Bronchial epithelial cell (primary cell): ENCODE results near the gene NTRK2. TPM values are rescaled to one million over a fixed set of nuclear protein-coding genes. Genes with fewer than 3 reads are reported as not detected.
A peak's percentile ranks its signal among the peaks of the same experiment; 100 is the strongest.

Experiments
- DNase-seq: peaks from one replicate; pipeline ENCODE4 v3.0.0-alpha.2; 2010; ENCODE audit warnings: low read depth
- FAIRE-seq: peaks from 2 replicates; lab custom pipeline; 2011; peaks lifted over from hg19 to GRCh38; lab: Jason Lieb, UNC
- H3K27me3 ChIP-seq: 2 replicates; pipeline ENCODE4 v1.5.1; 2011; ENCODE audit warnings: low read length; ENCODE audit not compliant: control insufficient read depth, insufficient read depth
- H3K36me3 ChIP-seq: 2 replicates; pipeline ENCODE4 v1.5.1; 2011; ENCODE audit warnings: low read length; ENCODE audit not compliant: control insufficient read depth, insufficient read depth
- H3K4me3 ChIP-seq: 2 replicates; pipeline ENCODE4 v1.5.1; 2011; ENCODE audit warnings: mild to moderate bottlenecking, low read depth, low read length, control low read depth
- total RNA-seq: library from RNA; depleted of rRNA; stranded (reverse); fragments of >200 nt; gene quantifications from 2 replicates; pipeline ENCODE4 v1.2.1, GENCODE V29; 2014
- TF ChIP-seq, protein P1 (sequence below): IDR thresholded peaks from 2 replicates; pipeline ENCODE4 v1.5.1; 2011; ENCODE audit warnings: mild to moderate bottlenecking, moderate library complexity, low read length, control low read depth, inconsistent platforms; ENCODE audit not compliant: insufficient read depth, severe bottlenecking

NTRK2 gene
- total RNA-seq, 1 donor from 2014 or later, result not detected

DNA sequence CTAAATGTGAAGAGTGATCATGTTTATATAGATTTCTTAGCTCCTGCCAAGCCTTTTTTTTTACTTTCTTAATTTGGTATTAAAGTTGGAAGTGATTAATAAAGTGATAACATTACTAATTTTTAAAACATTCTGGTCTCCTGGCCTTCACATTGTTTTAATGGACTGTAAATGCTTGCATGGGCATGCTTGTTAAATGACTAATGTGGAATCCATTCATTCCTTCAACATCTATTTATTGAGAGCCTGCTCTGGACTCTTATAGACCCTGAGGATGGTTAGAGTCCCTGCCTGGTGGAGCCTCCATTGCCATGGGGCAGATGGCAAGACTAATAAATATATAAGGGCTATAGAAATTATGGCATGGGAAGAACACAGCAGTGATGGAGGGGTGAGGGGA lies 103.5 kb downstream of the NTRK2 start:
- H3K27me3 ChIP-seq, result no peaks in the 10 kb centered on the region
- H3K4me3 ChIP-seq, result no peak overlapping the region
- FAIRE-seq (no peak), DNase-seq (peak; percentile 92)
- H3K36me3 ChIP-seq, result no peaks in the 10 kb centered on the region
- TF ChIP-seq, protein P1, sequence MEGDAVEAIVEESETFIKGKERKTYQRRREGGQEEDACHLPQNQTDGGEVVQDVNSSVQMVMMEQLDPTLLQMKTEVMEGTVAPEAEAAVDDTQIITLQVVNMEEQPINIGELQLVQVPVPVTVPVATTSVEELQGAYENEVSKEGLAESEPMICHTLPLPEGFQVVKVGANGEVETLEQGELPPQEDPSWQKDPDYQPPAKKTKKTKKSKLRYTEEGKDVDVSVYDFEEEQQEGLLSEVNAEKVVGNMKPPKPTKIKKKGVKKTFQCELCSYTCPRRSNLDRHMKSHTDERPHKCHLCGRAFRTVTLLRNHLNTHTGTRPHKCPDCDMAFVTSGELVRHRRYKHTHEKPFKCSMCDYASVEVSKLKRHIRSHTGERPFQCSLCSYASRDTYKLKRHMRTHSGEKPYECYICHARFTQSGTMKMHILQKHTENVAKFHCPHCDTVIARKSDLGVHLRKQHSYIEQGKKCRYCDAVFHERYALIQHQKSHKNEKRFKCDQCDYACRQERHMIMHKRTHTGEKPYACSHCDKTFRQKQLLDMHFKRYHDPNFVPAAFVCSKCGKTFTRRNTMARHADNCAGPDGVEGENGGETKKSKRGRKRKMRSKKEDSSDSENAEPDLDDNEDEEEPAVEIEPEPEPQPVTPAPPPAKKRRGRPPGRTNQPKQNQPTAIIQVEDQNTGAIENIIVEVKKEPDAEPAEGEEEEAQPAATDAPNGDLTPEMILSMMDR, result no peak

DNA sequence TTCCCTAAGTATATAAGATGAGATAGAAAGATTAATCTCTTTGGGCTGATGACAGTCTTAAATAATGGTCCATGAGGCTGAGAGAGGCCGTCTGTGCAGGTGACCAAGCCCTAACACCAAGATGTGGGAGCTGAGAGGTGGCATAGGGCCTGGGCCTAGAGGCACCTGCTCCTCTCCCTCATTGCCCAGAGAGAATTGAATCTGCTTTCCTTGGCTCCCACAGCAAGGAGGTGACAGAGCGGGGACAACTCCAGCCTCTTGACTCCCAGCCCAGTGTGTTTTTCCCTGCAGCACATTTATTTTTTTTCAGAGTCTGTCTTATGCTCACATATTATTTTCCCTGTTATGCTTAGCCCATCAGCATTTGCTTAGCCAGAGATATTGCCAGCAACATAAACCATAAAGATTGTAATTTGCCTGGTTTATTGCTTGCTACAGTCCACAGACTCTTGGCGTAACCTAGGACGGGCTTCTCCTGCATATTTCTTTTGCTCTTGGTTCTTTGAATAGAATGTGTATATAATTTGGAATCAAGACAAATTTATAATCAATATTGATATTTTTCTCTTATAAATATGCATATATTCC lies 105.6 kb downstream of the NTRK2 start:
- no peak overlapping the region for H3K4me3 ChIP-seq
- FAIRE-seq, result no peak
- DNase-seq, result no peak
- TF ChIP-seq, protein P1, result no peak
- peaks cover 3% of the 10 kb centered on the region for H3K27me3 ChIP-seq
- H3K36me3 ChIP-seq, result no peaks in the 10 kb centered on the region

DNA sequence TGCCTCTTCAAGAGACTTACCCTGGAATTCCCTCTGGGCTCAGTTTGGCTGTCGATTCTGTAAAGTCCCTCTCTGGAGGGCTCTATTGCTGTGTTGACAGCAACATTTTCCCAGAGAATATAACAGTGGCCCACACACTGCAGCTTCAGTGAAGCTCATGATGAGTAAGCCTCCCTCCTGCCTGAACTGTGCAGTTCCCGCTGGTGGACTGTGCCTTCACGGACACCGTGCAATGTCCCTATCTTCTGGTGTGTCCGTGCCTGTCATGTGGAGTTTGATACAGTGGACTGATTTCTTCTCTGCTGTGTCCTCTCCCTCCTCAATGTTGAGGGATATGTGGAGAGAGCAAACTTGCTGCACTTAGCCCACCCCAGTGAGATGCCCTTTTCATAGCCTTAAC lies 109.0 kb downstream of the NTRK2 start:
- TF ChIP-seq, protein P1, result no peak
- Histone ChIP-seq H3K27me3 (peaks cover 3% of the 10 kb centered on the region), H3K36me3 (no peaks in the 10 kb centered on the region), H3K4me3 (no peak overlapping the region)
- FAIRE-seq (no peak), DNase-seq (no peak)

DNA sequence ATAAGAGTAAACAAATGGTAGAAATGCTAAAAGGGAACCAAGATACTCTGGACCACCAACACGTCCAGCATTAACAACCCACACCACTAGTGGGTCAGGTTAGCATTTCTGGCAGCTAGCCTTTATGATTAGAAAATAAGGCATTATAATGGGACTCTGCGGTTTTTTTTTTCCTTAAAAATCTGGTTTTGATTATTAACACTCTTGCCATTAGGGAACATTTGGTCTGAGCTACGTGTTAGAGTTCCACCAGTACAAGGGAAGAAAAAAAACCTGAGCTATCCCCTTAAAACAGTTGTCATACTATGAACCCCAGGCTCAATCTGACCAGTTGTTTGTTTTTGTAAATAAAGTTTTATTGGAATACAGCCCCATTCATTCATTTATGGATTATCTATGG lies 110.4 kb downstream of the NTRK2 start:
- DNase-seq (no peak), FAIRE-seq (no peak)
- Histone ChIP-seq H3K4me3 (no peak overlapping the region), H3K36me3 (no peaks in the 10 kb centered on the region), H3K27me3 (peaks cover 3% of the 10 kb centered on the region)
- TF ChIP-seq, protein P1, result no peak

DNA sequence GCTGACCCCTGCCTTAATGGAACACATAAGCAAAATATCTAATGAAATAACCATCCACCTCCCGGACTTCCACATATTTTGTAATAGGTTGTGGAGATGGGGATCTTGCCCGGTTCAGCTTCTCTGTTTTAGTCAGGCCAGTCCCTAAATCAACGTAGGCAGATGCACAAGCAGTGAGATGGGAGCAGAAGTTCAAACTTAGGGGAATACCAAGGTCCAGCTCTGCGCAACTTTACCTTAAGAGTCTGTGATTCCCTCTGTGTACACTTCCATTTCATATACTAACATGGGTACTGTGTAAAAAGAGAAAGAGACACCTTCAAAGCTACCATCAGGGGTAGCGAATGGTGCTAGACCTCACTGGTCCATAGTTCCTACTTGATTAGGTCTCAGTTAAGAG lies 110.9 kb downstream of the NTRK2 start:
- H3K36me3 ChIP-seq, result no peaks in the 10 kb centered on the region
- H3K4me3 ChIP-seq, result no peak overlapping the region
- H3K27me3 ChIP-seq, result peaks cover 3% of the 10 kb centered on the region
- DNase-seq, result no peak
- FAIRE-seq, result no peak
- TF ChIP-seq, protein P1, result no peak

DNA sequence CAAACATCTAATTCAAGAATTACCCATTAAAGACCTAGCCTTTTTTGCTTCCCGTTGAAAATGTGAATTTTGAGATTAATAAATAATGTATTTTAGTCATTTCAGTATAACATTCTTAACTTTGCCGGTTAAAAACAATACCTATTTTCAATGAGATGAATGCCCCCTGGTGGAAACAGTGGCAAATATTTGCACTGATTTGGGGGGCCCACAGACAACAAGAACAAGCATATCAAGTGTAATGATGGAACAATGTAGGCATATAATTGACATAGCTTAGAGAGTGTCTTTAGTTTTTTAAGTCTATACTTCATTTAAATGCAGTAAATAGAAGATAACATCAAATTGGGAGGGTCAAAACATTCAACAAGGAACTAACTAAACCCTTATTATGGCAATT lies 111.9 kb downstream of the NTRK2 start:
- FAIRE-seq (no peak), DNase-seq (peak; percentile 32)
- no peaks in the 10 kb centered on the region for H3K36me3 ChIP-seq
- TF ChIP-seq, protein P1, result peak; percentile 19
- H3K27me3 ChIP-seq, result peaks cover 3% of the 10 kb centered on the region
- no peak overlapping the region for H3K4me3 ChIP-seq
